ENCODE data around the gene RANBP9. TPM values are rescaled to one million over a fixed set of nuclear protein-coding genes. Genes with fewer than 3 reads are reported as not detected.

Gene RANBP9
- total RNA-seq, 1 experiment from 2014 or later, result 25.8 TPM

DNA sequence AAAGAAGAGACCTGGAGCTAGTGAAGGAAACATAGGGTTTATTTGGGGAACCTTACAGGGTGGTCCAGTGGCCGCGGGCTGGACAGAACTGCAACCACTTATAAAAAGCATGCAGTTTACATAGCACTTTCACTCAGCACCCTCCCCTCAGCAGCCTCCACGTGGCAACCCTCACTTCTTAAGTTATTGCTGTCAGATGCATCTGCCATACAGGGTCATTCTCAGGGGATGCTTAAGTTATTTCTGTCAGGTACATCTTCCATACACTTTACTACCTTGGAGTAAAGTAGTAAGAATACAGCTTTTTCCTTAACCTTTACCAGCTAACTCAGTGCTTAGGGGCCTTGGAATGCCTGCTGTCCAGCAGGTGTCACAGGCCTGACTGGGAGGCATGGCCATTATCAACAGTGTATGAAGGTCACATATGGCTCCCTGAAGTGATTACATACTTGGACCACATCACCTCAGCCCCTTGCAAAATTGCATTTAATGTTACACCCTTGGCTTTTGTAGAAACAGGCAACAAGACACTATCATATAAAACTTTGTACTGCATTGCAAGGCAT is 98.5 kb downstream of the RANBP9 start:
- H3K36me3 ChIP-seq (ENCODE audit: low read depth, low read length), result peaks cover 10% of the 10 kb centered on the region; the same call in 1 of the 2 replicates
- DNase-seq, result no peak
- H3K9me3 ChIP-seq (ENCODE audit: low read length), result no peaks in the 10 kb centered on the region
- no peaks in the 10 kb centered on the region for H3K9me2 ChIP-seq (replicated peaks; ENCODE audit: low read length)
- H2AFZ ChIP-seq (ENCODE audit: low read length), result no peak overlapping the region
- H3K9ac ChIP-seq (ENCODE audit: low read length), result no peak overlapping the region
- BruUV-seq (replicated peaks), result no TSS peak
- ChIA-PET CTCF (interaction anchor here (0.8 kb wide), 1 partner anchor 38 kb away, joined by 3 read pairs; no protein-coding TSS in a partner anchor), POLR2A (ENCODE audit: unreplicated experiment) (no interaction called here)
- H4K20me1 ChIP-seq (ENCODE audit: low read length), result peaks cover 8% of the 10 kb centered on the region
- no peaks in the 10 kb centered on the region for H3K27me3 ChIP-seq (ENCODE audit: low read length)
- H3K27ac ChIP-seq (ENCODE audit: low read length), result no peak overlapping the region
- TF ChIP-seq CTCF (conservative IDR thresholded peaks at IDR 0.05; ENCODE audit: low read depth, low read length) (no peak), EZH2phosphoT487 (IDR thresholded peaks at IDR 0.05; ENCODE audit: borderline replicate concordance, low read length) (no peak), EZH2 (IDR thresholded peaks at IDR 0.05; ENCODE audit: low read length, unreplicated experiment) (no peak)
- ATAC-seq, result no peak
- peak overlapping the region; percentile 91 for H3K4me2 ChIP-seq (ENCODE audit: low read length)
- no peaks in the 10 kb centered on the region for H3F3A ChIP-seq (ENCODE audit: low read length, unreplicated experiment)
- peaks cover 44% of the 10 kb centered on the region for H3K79me2 ChIP-seq (ENCODE audit: low read length)
- H3K4me3 ChIP-seq (ENCODE audit: low read length), result peak overlapping the region; percentile 86; the same call in 1 of the 2 replicates
- H3K4me1 ChIP-seq (ENCODE audit: insufficient read depth, low read length), result peaks cover 22% of the 10 kb centered on the region
- intact Hi-C loops (cut with micrococcal nuclease), result loop anchor here (5.0 kb wide), 2 partner anchors 259 to 286 kb away; partner anchors contain the start of gene TBC1D7

DNA sequence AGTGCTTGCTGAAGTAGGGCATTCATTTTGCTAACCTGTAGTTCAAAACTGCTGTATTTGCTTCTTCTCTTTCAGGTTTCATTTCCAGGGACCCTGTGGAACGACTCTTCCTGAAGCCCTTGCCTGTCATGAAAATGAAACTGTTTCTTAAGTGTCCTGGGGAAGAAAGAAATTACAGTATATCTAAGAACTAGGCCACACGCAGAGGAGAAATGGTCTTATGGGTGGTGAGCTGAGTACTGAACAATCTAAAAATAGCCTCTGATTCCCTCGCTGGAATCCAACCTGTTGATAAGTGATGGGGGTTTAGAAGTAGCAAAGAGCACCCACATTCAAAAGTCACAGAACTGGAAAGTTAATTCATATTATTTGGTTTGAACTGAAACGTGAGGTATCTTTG is 99.9 kb downstream of the RANBP9 start:
- Histone ChIP-seq H4K20me1 (ENCODE audit: low read length) (peaks cover 7% of the 10 kb centered on the region), H3K9ac (ENCODE audit: low read length) (no peak overlapping the region), H3K36me3 (ENCODE audit: low read depth, low read length) (no peaks in the 10 kb centered on the region), H3K9me3 (ENCODE audit: low read length) (no peaks in the 10 kb centered on the region), H3K27ac (ENCODE audit: low read length) (no peak overlapping the region), H2AFZ (ENCODE audit: low read length) (no peak overlapping the region), H3K4me3 (ENCODE audit: low read length) (no peak overlapping the region), H3F3A (ENCODE audit: low read length, unreplicated experiment) (no peaks in the 10 kb centered on the region), H3K79me2 (ENCODE audit: low read length) (peaks cover 32% of the 10 kb centered on the region), H3K27me3 (ENCODE audit: low read length) (no peaks in the 10 kb centered on the region), H3K4me1 (ENCODE audit: insufficient read depth, low read length) (peaks cover 15% of the 10 kb centered on the region), H3K4me2 (ENCODE audit: low read length) (no peak overlapping the region), H3K9me2 (replicated peaks; ENCODE audit: low read length) (no peaks in the 10 kb centered on the region)
- intact Hi-C loops (cut with micrococcal nuclease), result loop anchor here (5.0 kb wide), 2 partner anchors 261 to 284 kb away; partner anchors contain the start of gene TBC1D7
- ATAC-seq (no peak), DNase-seq (no peak)
- TF ChIP-seq CTCF (conservative IDR thresholded peaks at IDR 0.05; ENCODE audit: low read depth, low read length) (no peak), EZH2 (IDR thresholded peaks at IDR 0.05; ENCODE audit: low read length, unreplicated experiment) (no peak), EZH2phosphoT487 (IDR thresholded peaks at IDR 0.05; ENCODE audit: borderline replicate concordance, low read length) (no peak)
- BruUV-seq (replicated peaks), result no TSS peak
- ChIA-PET POLR2A (ENCODE audit: unreplicated experiment) (no interaction called here), CTCF (no interaction called here)

DNA sequence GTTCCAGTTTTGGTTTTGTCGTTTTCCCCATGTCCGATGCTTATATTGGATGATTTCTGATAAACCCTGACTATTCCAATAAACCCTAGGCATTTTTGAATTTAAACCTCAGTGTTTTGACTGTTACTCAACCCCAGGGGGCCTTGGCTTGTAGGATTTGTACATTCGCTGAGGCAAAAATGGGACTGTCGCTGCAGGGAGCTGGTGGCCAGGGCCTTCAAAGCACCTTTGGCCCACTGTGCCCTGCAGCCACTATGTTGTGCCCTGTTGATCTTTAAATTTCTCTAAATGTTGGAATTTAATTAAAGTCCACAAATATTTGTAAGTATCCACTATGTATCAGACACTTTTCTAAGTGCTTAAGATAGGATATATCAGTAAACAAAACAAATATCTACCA is 106.0 kb downstream of the RANBP9 start:
- Histone ChIP-seq H3K4me3 (ENCODE audit: low read length) (no peak overlapping the region), H3F3A (ENCODE audit: low read length, unreplicated experiment) (no peaks in the 10 kb centered on the region), H3K9ac (ENCODE audit: low read length) (no peak overlapping the region), H3K79me2 (ENCODE audit: low read length) (no peaks in the 10 kb centered on the region), H2AFZ (ENCODE audit: low read length) (no peak overlapping the region), H3K27me3 (ENCODE audit: low read length) (no peaks in the 10 kb centered on the region), H3K9me2 (replicated peaks; ENCODE audit: low read length) (no peaks in the 10 kb centered on the region), H3K4me1 (ENCODE audit: insufficient read depth, low read length) (no peaks in the 10 kb centered on the region), H3K36me3 (ENCODE audit: low read depth, low read length) (0 out of 2 replicates have a peak, but pooled peaks cover 4% of the 10 kb centered on the region), H3K4me2 (ENCODE audit: low read length) (no peak overlapping the region), H4K20me1 (ENCODE audit: low read length) (no peaks in the 10 kb centered on the region), H3K9me3 (ENCODE audit: low read length) (no peaks in the 10 kb centered on the region), H3K27ac (ENCODE audit: low read length) (no peak overlapping the region)
- ChIA-PET CTCF (no interaction called here), POLR2A (ENCODE audit: unreplicated experiment) (no interaction called here)
- TF ChIP-seq EZH2 (IDR thresholded peaks at IDR 0.05; ENCODE audit: low read length, unreplicated experiment) (no peak), CTCF (conservative IDR thresholded peaks at IDR 0.05; ENCODE audit: low read depth, low read length) (no peak), EZH2phosphoT487 (IDR thresholded peaks at IDR 0.05; ENCODE audit: borderline replicate concordance, low read length) (no peak)
- intact Hi-C loops (cut with micrococcal nuclease), result no loop called here
- DNase-seq, result no peak
- BruUV-seq (replicated peaks), result no TSS peak
- ATAC-seq, result no peak
